HuH-7.5 (cell line): ENCODE results near the gene ISG15.
"Not testable (repeated sequence)": the region's sequence is repeated elsewhere in the genome, so short reads cannot be mapped to it uniquely, and the experiment has no call there.

Experiments used
- DNase-seq: peaks from one replicate; pipeline ENCODE4 v3.0.0; 2011; ENCODE audit warnings: low spot score

Gene ISG15

GRCh38 chr1:1030867-1031658 lies 17.8 kb downstream of the ISG15 start:
- not testable (repeated sequence) for DNase-seq

DNA sequence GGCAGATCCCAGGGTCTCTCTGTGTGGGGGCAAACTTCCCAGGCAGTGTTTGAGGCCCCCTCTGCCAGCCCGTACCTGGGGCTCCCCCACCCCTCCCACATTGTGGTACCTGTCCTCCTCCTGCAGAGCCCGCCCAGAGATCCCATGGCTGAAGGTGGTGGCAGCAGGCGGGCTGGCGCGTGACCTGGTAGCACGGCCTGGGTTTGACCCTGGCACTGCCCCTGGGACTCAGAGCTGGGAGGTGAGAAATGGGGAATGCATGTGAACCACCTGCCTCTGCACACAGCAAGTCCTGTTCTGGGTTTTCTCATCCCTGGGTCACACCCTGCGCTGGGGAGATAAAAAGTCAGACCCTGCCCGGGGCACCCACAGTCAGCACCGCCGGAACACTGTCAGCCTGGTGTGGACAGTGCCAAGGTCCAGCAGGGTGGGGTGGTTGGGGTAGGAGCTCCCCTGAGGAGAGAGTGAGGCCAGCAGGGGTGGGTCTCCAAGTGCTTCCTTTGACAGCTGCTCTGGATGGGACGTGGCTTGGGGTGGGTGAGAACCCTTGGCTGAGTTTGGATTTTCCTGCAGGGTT lies 18.4 kb downstream of the ISG15 start:
- DNase-seq = no peak

- no peak for DNase-seq
Observed at GRCh38 chr1:1032424-1032823, 19.1 kb downstream of the ISG15 start.

DNA sequence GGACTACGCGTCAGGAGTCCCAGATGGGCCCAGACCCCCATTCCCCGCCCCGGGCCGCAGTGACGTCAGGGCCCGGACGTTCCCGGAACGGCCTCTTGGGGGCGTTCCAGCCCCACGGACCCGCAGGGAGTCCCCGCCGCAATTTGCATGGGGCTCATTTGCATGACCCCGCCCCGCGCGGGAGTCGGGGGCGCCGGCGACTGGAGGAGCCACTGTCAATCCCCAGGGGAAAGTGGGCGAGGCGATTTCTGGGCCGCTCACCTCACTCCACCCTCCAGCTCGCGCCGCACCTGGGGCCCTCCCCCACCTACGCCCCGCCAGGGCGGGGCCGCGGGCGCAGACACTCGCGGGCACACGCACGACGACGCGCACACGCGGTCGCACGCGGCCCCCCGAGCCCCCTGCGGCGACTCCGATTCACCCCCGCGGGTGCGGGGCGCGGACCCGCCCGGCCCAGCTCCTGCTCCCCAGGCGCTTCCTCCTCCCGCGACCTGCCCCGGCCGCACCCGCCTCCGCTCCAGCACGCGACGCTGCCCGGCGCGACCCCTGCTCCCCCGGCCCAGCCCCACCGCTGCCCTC lies 19.8 kb downstream of the ISG15 start:
- no peak for DNase-seq

DNA sequence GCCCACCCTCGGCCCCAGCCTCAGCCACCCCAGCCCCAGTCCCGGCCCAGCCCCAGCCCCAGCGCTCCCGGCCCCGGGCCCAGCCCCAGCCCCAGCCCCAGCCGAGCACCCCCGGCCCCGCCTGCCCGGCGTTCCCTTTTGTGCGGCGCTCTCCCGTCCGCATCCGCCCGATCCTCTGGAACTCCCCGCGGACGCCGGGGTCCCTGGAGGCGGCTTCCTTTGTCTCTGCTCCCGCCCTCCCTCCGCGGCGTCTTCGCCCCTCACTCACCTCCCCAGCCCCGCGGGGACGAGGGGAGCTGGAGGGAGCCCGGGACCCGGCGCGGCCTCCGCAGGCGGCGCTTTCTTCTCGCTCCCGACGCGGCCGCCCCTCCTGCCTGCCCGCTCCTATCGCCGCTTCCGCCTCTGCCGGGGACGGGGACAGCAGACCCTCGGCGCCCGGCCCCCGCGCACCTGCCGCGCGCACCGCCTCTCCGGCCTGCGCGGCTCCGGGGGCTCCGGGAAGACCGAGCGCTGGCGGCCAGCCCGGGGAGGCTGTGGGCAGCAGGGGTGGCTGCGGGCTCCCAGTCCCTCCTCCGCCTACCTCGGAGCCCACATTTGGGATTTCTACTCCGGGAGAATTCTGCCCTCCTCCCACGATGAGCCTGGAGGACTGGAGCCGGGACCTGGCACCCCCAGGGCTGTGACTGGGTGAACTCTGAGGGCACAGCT lies 20.6 kb downstream of the ISG15 start:
- DNase-seq = no peak

DNA sequence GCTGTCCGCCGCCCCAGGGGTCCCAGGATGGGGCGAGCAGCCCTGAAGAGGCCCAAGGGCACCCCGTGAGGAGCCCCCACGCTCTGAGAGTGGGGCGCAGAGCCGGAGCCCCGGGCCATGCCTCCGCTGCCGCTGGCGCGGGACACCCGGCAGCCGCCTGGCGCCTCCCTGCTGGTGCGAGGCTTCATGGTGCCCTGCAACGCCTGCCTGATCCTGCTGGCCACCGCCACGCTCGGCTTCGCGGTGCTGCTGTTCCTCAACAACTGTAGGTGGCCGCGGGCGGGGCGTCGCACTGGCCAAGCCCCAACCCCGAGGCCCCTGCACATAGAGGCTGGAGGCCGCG lies 21.1 kb downstream of the ISG15 start:
- no peak for DNase-seq

DNA sequence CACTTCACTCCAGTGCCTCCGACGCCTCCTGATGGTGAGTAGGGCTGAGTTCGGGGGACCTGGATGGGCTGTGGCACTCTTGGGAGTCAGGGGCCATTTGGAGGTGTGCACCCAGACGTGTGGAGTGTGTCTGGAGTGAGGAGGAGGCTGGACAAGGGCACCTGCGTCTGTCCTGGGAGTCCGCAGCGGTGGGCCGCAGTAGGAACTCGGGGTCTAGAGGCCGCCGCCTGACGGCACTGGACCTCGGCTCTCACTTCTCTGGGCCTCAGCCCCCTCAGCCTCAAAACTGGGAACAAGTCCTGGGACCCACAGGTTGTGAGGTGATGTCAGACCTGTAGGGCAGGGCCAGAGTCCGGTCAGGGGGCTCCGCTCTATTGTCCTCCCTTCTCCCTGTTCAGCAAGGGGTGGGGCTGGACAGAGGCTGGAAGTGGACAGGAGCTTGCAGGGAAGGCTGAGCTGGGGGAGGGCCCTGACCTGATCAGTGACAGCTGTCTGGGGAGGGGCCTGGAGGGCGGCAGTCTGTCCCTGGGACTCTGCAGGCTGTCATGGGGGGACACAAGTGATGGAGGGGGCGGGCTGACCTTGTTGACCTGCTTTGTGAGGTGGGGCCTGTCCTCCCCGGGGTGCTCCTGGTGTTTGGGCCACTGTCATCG lies 22.1 kb downstream of the ISG15 start:
- no peak for DNase-seq

GRCh38 chr1:1037366-1038327 lies 24.4 kb downstream of the ISG15 start:
- peak; percentile 68 for DNase-seq

GRCh38 chr1:1038694-1039093 lies 25.4 kb downstream of the ISG15 start:
- DNase-seq = no peak

DNA sequence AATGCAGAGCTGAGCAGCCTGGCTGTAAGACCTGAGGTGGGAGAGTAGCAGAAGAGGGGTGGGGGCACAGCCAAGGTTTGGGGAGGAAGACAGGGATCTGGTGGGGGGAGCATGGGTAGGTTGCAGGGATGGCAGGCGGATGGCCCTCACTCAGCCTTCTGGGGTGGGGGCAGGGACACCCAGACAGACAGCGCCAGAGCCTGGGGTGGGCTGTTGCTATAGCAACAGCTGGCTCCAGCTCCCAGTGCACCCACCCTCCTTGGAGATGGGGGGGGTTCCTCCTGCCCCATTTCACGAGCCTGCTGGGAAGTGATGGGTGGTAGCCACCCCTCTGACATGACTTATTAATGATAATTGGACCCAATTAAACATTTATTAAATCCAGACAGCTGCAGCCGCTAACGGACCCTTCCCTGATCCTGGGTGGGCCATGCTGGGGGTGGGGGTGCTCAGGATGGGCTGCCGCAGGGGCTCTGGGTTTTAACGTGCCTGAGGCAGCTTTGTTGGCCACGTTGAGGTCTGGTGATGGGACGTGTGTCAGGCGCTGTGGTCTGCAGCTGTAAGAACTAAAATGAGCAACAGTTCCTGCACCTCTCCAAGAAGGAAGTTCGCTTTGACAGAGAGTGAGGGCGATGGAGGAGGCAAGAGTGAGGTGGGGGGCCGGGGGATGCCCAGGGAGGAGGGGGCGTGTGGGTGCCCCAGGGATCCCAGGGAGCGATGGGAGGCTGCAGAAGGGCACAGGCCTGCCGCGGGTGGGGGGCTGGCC lies 26.0 kb downstream of the ISG15 start:
- DNase-seq = no peak

DNA sequence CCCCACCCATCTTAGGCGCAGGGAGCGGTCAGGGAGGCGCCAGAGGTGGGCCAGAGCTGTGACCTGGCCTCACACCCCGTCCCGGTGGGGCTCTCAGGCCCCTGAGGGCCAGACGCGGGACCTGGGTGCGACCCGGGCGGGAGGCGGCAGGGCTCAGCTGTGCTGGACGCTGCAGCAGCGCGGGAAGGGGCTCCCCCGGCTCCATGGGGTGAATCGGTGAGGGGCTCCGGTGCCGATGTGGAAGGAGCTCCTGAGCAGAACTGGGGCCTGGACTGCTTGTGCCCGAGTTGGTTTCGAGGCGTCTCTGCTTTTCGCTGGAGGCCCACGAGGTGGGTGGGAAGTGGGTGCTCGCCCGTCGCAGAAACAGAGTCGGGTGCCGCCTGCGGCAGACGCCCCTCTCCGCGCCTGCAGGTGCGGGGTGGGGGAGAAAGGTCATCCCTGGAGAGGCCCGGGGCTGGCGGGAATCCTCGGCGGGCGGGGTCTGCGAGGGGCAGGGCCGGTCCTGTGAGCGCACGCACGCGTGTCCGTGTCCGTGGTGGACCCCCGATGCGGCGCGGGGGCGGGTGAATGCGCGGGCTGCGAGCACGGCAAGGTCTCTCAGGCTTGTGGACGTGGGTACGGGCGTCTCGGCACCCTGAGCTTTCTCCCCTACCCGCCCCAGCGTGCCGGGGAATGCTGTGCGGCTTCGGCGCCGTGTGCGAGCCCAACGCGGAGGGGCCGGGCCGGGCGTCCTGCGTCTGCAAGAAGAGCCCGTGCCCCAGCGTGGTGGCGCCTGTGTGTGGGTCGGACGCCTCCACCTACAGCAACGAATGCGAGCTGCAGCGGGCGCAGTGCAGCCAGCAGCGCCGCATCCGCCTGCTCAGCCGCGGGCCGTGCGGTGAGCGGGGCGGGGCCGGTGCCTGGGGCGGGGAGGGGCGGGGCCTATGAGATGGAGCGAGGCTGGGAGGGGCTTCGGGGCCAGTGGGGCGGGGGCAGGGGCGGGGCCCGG lies 27.0 kb downstream of the ISG15 start:
- peak; percentile 97 for DNase-seq

DNA sequence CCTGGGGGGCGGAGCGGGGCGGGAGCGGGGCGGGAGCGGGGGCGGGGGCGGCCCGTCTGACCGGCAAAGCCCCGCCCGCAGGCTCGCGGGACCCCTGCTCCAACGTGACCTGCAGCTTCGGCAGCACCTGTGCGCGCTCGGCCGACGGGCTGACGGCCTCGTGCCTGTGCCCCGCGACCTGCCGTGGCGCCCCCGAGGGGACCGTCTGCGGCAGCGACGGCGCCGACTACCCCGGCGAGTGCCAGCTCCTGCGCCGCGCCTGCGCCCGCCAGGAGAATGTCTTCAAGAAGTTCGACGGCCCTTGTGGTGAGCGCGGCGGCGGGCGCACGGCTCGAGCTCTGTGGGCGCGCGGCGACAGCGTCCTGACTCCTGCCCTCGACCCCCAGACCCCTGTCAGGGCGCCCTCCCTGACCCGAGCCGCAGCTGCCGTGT lies 27.8 kb downstream of the ISG15 start:
- no peak for DNase-seq

GRCh38 chr1:1041873-1042272 lies 28.6 kb downstream of the ISG15 start:
- no peak for DNase-seq

GRCh38 chr1:1042835-1043234 lies 29.5 kb downstream of the ISG15 start:
- no peak for DNase-seq

DNA sequence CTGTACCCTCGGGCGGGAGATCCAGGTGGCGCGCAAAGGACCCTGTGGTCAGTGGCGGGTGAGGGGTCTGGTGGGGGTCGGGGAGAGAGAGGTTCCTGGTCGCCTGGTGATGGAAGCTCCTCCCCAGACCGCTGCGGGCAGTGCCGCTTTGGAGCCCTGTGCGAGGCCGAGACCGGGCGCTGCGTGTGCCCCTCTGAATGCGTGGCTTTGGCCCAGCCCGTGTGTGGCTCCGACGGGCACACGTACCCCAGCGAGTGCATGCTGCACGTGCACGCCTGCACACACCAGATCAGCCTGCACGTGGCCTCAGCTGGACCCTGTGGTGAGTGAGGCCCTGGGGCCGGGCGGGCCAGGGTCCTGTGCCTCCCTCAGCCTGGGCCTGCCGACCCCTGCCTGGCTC lies 30.1 kb downstream of the ISG15 start:
- DNase-seq = no peak

GRCh38 chr1:1043921-1044320 lies 30.6 kb downstream of the ISG15 start:
- no peak for DNase-seq

- no peak for DNase-seq
Observed at GRCh38 chr1:1044455-1045078, 31.3 kb downstream of the ISG15 start.

DNA sequence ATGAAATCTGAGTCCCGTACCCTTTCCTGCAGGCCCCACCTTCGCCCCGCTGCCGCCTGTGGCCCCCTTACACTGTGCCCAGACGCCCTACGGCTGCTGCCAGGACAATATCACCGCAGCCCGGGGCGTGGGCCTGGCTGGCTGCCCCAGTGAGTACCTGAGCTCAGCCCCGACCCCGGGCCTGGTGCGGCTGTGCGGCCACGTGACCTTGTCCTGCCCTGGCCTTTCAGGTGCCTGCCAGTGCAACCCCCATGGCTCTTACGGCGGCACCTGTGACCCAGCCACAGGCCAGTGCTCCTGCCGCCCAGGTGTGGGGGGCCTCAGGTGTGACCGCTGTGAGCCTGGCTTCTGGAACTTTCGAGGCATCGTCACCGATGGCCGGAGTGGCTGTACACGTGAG lies 31.8 kb downstream of the ISG15 start:
- no peak for DNase-seq

DNA sequence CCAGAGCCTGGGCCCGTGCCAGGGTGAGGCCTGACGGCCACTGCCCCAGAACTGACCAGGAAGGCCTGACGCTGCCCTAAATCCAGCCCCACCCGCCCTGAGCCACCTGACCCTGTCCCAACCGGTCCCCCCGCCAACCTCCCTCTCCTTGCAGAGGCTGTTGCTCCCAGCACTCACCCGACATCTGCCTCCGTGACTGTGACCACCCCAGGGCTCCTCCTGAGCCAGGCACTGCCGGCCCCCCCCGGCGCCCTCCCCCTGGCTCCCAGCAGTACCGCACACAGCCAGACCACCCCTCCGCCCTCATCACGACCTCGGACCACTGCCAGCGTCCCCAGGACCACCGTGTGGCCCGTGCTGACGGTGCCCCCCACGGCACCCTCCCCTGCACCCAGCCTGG lies 32.9 kb downstream of the ISG15 start:
- no peak for DNase-seq
